ENCODE measurements around the gene FOXJ1.
"Not testable (repeated sequence)": the region's sequence is repeated elsewhere in the genome, so short reads cannot be mapped to it uniquely, and the experiment has no call there.

GRCh38 chr17:76186774-76187173 is 45.7 kb upstream of the FOXJ1 start:
- TF ChIP-seq, protein P1, sequence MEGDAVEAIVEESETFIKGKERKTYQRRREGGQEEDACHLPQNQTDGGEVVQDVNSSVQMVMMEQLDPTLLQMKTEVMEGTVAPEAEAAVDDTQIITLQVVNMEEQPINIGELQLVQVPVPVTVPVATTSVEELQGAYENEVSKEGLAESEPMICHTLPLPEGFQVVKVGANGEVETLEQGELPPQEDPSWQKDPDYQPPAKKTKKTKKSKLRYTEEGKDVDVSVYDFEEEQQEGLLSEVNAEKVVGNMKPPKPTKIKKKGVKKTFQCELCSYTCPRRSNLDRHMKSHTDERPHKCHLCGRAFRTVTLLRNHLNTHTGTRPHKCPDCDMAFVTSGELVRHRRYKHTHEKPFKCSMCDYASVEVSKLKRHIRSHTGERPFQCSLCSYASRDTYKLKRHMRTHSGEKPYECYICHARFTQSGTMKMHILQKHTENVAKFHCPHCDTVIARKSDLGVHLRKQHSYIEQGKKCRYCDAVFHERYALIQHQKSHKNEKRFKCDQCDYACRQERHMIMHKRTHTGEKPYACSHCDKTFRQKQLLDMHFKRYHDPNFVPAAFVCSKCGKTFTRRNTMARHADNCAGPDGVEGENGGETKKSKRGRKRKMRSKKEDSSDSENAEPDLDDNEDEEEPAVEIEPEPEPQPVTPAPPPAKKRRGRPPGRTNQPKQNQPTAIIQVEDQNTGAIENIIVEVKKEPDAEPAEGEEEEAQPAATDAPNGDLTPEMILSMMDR (conservative IDR thresholded peaks at IDR 0.05; ENCODE audit: low read length), result not testable (repeated sequence)
- TF ChIP-seq EZH2phosphoT487 (IDR thresholded peaks at IDR 0.05; ENCODE audit: borderline replicate concordance), result not testable (repeated sequence)
